Measurements from ENCODE around the gene NAPEPLD. TPM values are rescaled to one million over a fixed set of nuclear protein-coding genes. Genes with fewer than 3 reads are reported as not detected.
"Not testable (repeated sequence)": the region's sequence is repeated elsewhere in the genome, so short reads cannot be mapped to it uniquely, and the experiment has no call there.

Gene NAPEPLD
- total and polyA plus RNA-seq, 2 donors (not counting 1 experiment from before 2014, with no cell fraction given) = 5.7 to 9.2 TPM

DNA sequence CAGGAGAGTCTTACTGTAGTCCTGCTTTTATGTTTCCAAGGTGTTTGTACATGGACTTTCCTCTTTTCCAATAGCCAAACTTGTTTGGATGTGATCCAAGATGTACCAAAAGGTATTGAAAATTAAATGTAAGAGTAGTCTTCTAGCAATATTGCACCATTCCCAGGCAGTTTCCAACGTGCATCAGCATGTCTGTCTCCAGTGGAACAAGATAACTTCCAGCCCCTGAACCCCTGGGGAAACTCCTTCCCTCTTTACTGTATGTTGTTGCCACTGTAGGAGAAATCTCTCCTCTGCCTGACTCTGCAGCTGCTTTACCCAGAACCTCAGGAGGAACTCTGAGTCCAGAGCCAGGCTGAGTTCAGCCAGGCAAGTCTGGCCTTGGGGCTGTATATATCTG is 55.5 kb downstream of the NAPEPLD start:
- Histone ChIP-seq H3K27ac (ENCODE audit: insufficient read depth, low read length) (no peak overlapping the region), H3K9me3 (ENCODE audit: control insufficient read depth, insufficient read depth, low read depth, low read length) (no peaks in the 10 kb centered on the region), H4K20me1 (ENCODE audit: control insufficient read depth, extremely low read depth, insufficient read depth, low read length) (no peaks in the 10 kb centered on the region), H3K4me1 (ENCODE audit: control insufficient read depth, extremely low read depth, insufficient read depth, low read length) (no peaks in the 10 kb centered on the region), H3K9ac (ENCODE audit: insufficient read depth, low read length) (no peak overlapping the region), H3K4me2 (ENCODE audit: extremely low read depth, insufficient read depth, low read length) (no peak overlapping the region), H3K4me3 (replicated peaks in 1 of 4; ENCODE audit: control extremely low read depth in 1 of 4, insufficient read depth in 1 of 4, low read depth in 3 of 4, low read length in 4 of 4) (no peak overlapping the region), H3K79me2 (ENCODE audit: control insufficient read depth, insufficient read depth, low read length) (no peaks in the 10 kb centered on the region), H3K36me3 (ENCODE audit: control insufficient read depth, insufficient read depth, low read length) (peaks cover 2% of the 10 kb centered on the region), H2AFZ (ENCODE audit: low read length) (no peak overlapping the region), H3K27me3 (ENCODE audit: control insufficient read depth, insufficient read depth, low read length) (no peaks in the 10 kb centered on the region)
- no peak for DNase-seq (ENCODE audit: low read depth in 2 of 2)
- no peak for TF ChIP-seq EZH2 (IDR thresholded peaks at IDR 0.05; ENCODE audit: low read length, missing control alignments)
- TF ChIP-seq, protein P1, sequence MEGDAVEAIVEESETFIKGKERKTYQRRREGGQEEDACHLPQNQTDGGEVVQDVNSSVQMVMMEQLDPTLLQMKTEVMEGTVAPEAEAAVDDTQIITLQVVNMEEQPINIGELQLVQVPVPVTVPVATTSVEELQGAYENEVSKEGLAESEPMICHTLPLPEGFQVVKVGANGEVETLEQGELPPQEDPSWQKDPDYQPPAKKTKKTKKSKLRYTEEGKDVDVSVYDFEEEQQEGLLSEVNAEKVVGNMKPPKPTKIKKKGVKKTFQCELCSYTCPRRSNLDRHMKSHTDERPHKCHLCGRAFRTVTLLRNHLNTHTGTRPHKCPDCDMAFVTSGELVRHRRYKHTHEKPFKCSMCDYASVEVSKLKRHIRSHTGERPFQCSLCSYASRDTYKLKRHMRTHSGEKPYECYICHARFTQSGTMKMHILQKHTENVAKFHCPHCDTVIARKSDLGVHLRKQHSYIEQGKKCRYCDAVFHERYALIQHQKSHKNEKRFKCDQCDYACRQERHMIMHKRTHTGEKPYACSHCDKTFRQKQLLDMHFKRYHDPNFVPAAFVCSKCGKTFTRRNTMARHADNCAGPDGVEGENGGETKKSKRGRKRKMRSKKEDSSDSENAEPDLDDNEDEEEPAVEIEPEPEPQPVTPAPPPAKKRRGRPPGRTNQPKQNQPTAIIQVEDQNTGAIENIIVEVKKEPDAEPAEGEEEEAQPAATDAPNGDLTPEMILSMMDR (conservative IDR thresholded peaks at IDR 0.05 in 1 of 2, IDR thresholded peaks at IDR 0.05 in 1 of 2; ENCODE audit: low read depth in 1 of 2, low read length in 2 of 2) = no peak

DNA sequence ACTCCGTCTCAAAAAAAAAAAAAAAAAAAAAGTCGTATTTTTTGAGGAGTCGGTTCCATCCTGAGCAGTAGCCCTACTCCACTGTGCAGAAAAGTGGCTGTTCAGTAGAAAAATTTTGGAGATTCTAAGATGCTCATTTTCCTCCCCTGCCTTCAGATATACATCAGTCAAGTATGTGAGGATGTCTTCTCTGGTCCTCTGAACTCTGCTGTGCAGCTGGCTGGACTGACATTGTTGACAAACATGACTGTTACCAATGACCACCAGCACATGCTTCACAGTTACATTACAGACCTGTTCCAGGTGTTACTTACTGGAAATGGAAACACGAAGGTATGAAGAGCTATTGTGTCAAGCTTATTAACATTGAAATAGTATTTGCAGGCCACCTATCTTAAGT is 56.6 kb downstream of the NAPEPLD start:
- H3K27me3 ChIP-seq (ENCODE audit: control insufficient read depth, insufficient read depth, low read length); H3K4me1 ChIP-seq (ENCODE audit: control insufficient read depth, extremely low read depth, insufficient read depth, low read length); H3K4me3 ChIP-seq (replicated peaks in 1 of 4; ENCODE audit: control extremely low read depth in 1 of 4, insufficient read depth in 1 of 4, low read depth in 3 of 4, low read length in 4 of 4); DNase-seq (ENCODE audit: low read depth in 2 of 2); H4K20me1 ChIP-seq (ENCODE audit: control insufficient read depth, extremely low read depth, insufficient read depth, low read length); H3K9me3 ChIP-seq (ENCODE audit: control insufficient read depth, insufficient read depth, low read depth, low read length); H3K9ac ChIP-seq (ENCODE audit: insufficient read depth, low read length); H3K36me3 ChIP-seq (ENCODE audit: control insufficient read depth, insufficient read depth, low read length); H2AFZ ChIP-seq (ENCODE audit: low read length); H3K79me2 ChIP-seq (ENCODE audit: control insufficient read depth, insufficient read depth, low read length); H3K4me2 ChIP-seq (ENCODE audit: extremely low read depth, insufficient read depth, low read length); H3K27ac ChIP-seq (ENCODE audit: insufficient read depth, low read length): not testable (repeated sequence)

DNA sequence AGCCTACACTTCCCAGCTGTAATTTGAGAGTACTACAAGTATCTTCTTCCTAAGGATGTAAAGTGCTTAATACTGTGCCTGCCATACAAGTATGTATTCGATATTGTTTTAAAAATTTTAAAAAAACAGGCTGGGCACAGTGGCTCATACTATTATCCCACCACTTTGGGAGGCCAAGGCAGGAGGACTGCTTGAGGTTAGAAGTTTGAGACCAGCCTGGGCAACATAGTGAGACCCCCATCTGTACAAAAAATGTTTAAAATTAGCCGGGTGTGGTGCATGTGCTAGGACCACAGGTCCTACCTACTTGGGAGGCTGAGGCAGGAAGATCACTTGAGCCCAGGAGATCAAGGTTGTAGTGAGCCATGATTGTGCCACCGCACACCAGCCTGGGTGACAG is 65.7 kb downstream of the NAPEPLD start:
- H2AFZ ChIP-seq (ENCODE audit: low read length) = no peak overlapping the region
- H3K27me3 ChIP-seq (ENCODE audit: control insufficient read depth, insufficient read depth, low read length) = no peaks in the 10 kb centered on the region
- H4K20me1 ChIP-seq (ENCODE audit: control insufficient read depth, extremely low read depth, insufficient read depth, low read length) = no peaks in the 10 kb centered on the region
- no peak for DNase-seq (ENCODE audit: low read depth in 2 of 2)
- H3K36me3 ChIP-seq (ENCODE audit: control insufficient read depth, insufficient read depth, low read length) = peaks cover 3% of the 10 kb centered on the region
- no peaks in the 10 kb centered on the region for H3K9me3 ChIP-seq (ENCODE audit: control insufficient read depth, insufficient read depth, low read depth, low read length)
- H3K4me2 ChIP-seq (ENCODE audit: extremely low read depth, insufficient read depth, low read length) = no peak overlapping the region
- peaks cover under 1% of the 10 kb centered on the region for H3K79me2 ChIP-seq (ENCODE audit: control insufficient read depth, insufficient read depth, low read length)
- H3K9ac ChIP-seq (ENCODE audit: insufficient read depth, low read length) = no peak overlapping the region
- no peak overlapping the region for H3K27ac ChIP-seq (ENCODE audit: insufficient read depth, low read length)
- TF ChIP-seq, protein P1 (conservative IDR thresholded peaks at IDR 0.05 in 1 of 2, IDR thresholded peaks at IDR 0.05 in 1 of 2; ENCODE audit: low read depth in 1 of 2, low read length in 2 of 2) = no peak
- TF ChIP-seq EZH2 (IDR thresholded peaks at IDR 0.05; ENCODE audit: low read length, missing control alignments) = no peak
- no peak overlapping the region for H3K4me3 ChIP-seq (replicated peaks in 1 of 4; ENCODE audit: control extremely low read depth in 1 of 4, insufficient read depth in 1 of 4, low read depth in 3 of 4, low read length in 4 of 4)
- no peaks in the 10 kb centered on the region for H3K4me1 ChIP-seq (ENCODE audit: control insufficient read depth, extremely low read depth, insufficient read depth, low read length)
